Endothelial cell of umbilical vein (primary cell): Measurements from ENCODE around the gene FEN1. TPM values are rescaled to one million over a fixed set of nuclear protein-coding genes. Genes with fewer than 3 reads are reported as not detected.

Experiments used
- BruUV-seq: library from RNA; stranded (reverse); fragments of 400-500 nt; replicated peaks from 2 replicates; lab custom pipeline; 2021; lab: Mats Ljungman, UMichigan
- CTCF ChIA-PET: fragments of 300-600, 350-600 bp; sonication (Branson Sonifier 250); formaldehyde crosslinking; loops from one replicate; lab custom pipeline; 2021; ENCODE audit warnings: antibody characterized with exemption, inconsistent platforms; lab: Charles Lee
- POLR2A ChIA-PET: fragments of 300-600, 350-600 bp; sonication (Branson Sonifier 250); formaldehyde crosslinking; loops from one replicate; lab custom pipeline; 2021; ENCODE audit warnings: antibody characterized with exemption, inconsistent platforms; lab: Charles Lee
- DNase-seq: peaks from one replicate; pipeline ENCODE4 v3.0.0-alpha.2; 2011; ENCODE audit warnings: low read depth, low spot score
- FAIRE-seq: peaks from 2 replicates; lab custom pipeline; 2011; peaks lifted over from hg19 to GRCh38; lab: Jason Lieb, UNC
- H2AFZ ChIP-seq: 2 replicates; pipeline ENCODE4 v1.6.0; 2012; ENCODE audit warnings: low read depth, low read length, control low read depth, inconsistent platforms
- H3K27ac ChIP-seq: 2 replicates; pipeline ENCODE4 v1.5.1; 2011; ENCODE audit warnings: low read depth, mild to moderate bottlenecking, control low read depth, low read length, moderate library complexity; ENCODE audit not compliant: insufficient read depth
- H3K27me3 ChIP-seq, 2 experiments: 2 replicates each; pipeline versions ENCODE4 v1.6.0 to v1.6.1; 2011; ENCODE audit warnings: low read length in 2 of 2, mixed read lengths in 1 of 2; ENCODE audit not compliant: control insufficient read depth in 2 of 2, insufficient read depth in 2 of 2
- H3K36me3 ChIP-seq, 2 experiments: 2 replicates in 1 of 2; 3 replicates in 1 of 2; pipeline ENCODE4 v1.5.1; 2011; ENCODE audit warnings: low read length in 2 of 2, mild to moderate bottlenecking in 1 of 2, moderate library complexity in 1 of 2; ENCODE audit not compliant: control insufficient read depth in 2 of 2, insufficient read depth in 2 of 2; ENCODE audit errors: extremely low read depth in 1 of 2
- H3K4me1 ChIP-seq: 3 replicates; pipeline ENCODE4 v1.5.1; 2011; ENCODE audit warnings: mild to moderate bottlenecking, low read length; ENCODE audit not compliant: control insufficient read depth, insufficient read depth; ENCODE audit errors: extremely low read depth
- H3K4me2 ChIP-seq: 2 replicates; pipeline ENCODE4 v1.6.1; 2011; ENCODE audit warnings: low read length, control low read depth, mixed read lengths; ENCODE audit not compliant: insufficient read depth
- H3K4me3 ChIP-seq, 3 experiments: fragments of 200-600 bp in 1 of 3; sonication (generic), shearing (Covaris generic) in 1 of 3; replicated peaks in 1 of 3; 2 replicates each; pipeline ENCODE4 v1.5.1; 2011 to 2016; ENCODE audit warnings: control low read depth in 3 of 3, low read length in 3 of 3, mild to moderate bottlenecking in 2 of 3, inconsistent platforms in 1 of 3, low read depth in 1 of 3, moderate library complexity in 1 of 3; ENCODE audit not compliant: insufficient read depth in 1 of 3
- H3K79me2 ChIP-seq: 2 replicates; pipeline ENCODE4 v1.6.0; 2012; ENCODE audit warnings: low read length, inconsistent platforms; ENCODE audit not compliant: control insufficient read depth, insufficient read depth
- H3K9ac ChIP-seq: replicated peaks from 2 replicates; pipeline ENCODE3; 2011; ENCODE audit warnings: low read length, control low read depth; ENCODE audit not compliant: insufficient read depth; ENCODE audit errors: extremely low read depth
- H3K9me1 ChIP-seq: replicated peaks from 3 replicates; pipeline ENCODE4 v1.6.0; 2011; ENCODE audit warnings: mild to moderate bottlenecking, low read length; ENCODE audit not compliant: control insufficient read depth, insufficient read depth; ENCODE audit errors: extremely low read depth
- H3K9me3 ChIP-seq: replicated peaks from 2 replicates; pipeline ENCODE4 v1.5.1; 2012; ENCODE audit warnings: low read length, inconsistent platforms; ENCODE audit not compliant: control insufficient read depth, insufficient read depth
- H4K20me1 ChIP-seq: replicated peaks from 2 replicates; pipeline ENCODE3; 2011; ENCODE audit warnings: mild to moderate bottlenecking, low read length; ENCODE audit not compliant: control insufficient read depth, insufficient read depth; ENCODE audit errors: extremely low read depth
- CTCF ChIP-seq, 2 donors: IDR thresholded peaks; 1 replicate in 1 of 2; 2 replicates in 1 of 2; pipeline ENCODE4 v1.5.1; 2011; ENCODE audit warnings: low read length in 2 of 2, mild to moderate bottlenecking in 2 of 2, moderate library complexity in 2 of 2, control low read depth in 1 of 2, inconsistent platforms in 1 of 2, low read depth in 1 of 2; ENCODE audit not compliant: insufficient read depth in 1 of 2; ENCODE audit errors: extremely low read depth in 1 of 2
- MYC ChIP-seq: IDR thresholded peaks from one replicate; pipeline ENCODE4 v1.6.1; 2011; ENCODE audit warnings: mild to moderate bottlenecking, low read depth, low read length
- dilution Hi-C: fragments of 300-500 bp; cut with MboI; formaldehyde crosslinking; loops from one replicate; pipeline ENCODE4 v1.15.0; 2019; ENCODE audit warnings: low sequenced_read_pairs; ENCODE audit not compliant: extremely low pct_ligation_motif_present
- intact Hi-C: fragments of 100-400 bp; cut with micrococcal nuclease; formaldehyde crosslinking; loops from one replicate; pipeline ENCODE4 v1.10.0; 2022
- polyA plus RNA-seq, 4 experiments: library from polyadenylated mRNA; depleted of rRNA in 3 of 4; stranded (reverse) in 3 of 4; unstranded in 1 of 4; fragments of >200 nt; gene quantifications; 2 replicates each; pipeline versions ENCODE4 v1.2.1 to v1.2.3, GENCODE V29; 2011 to 2012; ENCODE audit warnings: missing spikeins in 1 of 4
- total RNA-seq: library from RNA; stranded (reverse); gene quantifications from 2 replicates; pipeline ENCODE4 v1.2.3, GENCODE V29; 2021

FEN1 gene
- total and polyA plus RNA-seq, 2 donors (not counting 3 experiments of a cell fraction or from before 2014, with no cell fraction given) = 29.3 to 60.5 TPM

DNA sequence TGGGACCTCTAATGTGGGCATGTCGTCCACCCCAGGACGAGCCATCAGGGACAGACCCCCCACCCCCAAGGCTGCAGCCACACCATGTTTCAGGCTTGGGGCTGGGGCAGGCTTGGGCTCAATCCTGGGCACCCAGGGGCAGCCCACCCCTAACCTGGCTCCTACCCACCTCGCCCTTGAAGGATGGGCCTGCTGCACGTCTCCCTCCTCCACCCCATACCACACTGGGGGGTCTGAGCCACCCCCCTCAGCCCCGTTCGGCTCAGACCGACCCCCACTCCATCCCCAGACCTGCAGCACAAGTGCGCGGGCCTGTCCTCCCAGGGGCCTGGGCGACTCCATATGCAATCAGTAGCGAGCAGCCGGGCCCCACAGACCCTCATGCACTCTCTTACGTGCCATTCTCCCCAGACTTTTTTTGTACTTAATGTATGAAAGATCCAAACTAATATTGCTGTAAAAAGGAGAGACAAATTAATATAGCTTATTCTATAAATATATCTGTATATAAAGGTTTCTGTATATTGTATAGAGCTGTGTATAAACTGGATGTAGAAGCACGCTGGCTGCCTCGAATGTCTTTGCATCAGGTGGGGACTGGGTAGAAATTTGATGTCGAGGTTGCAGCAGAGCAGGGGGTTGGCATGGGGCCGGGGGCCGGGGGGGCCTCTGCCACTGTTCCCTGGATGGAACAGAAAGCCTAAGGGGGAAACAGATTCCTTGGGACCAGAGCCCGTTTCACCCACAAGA is 46.1 kb upstream of the FEN1 start:
- no peaks in the 10 kb centered on the region for H3K36me3 ChIP-seq
- H3K27me3 ChIP-seq = no peaks in the 10 kb centered on the region
- no peak overlapping the region for H3K9ac ChIP-seq
- no peak overlapping the region for H2AFZ ChIP-seq
- intact Hi-C loops = loop anchor here (1.0 to 2.0 kb wide), 3 partner anchors 30 to 362 kb away; no protein-coding TSS in a partner anchor
- H3K27ac ChIP-seq = no peak overlapping the region
- no peaks in the 10 kb centered on the region for H3K9me1 ChIP-seq
- no peak overlapping the region for H3K4me3 ChIP-seq
- no TSS peak for BruUV-seq
- dilution Hi-C loops = no loop called here
- H3K4me1 ChIP-seq = no peaks in the 10 kb centered on the region
- no peaks in the 10 kb centered on the region for H3K9me3 ChIP-seq
- FAIRE-seq (no peak), DNase-seq (no peak)
- H3K4me2 ChIP-seq = no peak overlapping the region
- H3K79me2 ChIP-seq = no peaks in the 10 kb centered on the region
- CTCF ChIA-PET = interaction anchor here (0.7 to 5.4 kb wide), 15 partner anchors 11 to 366 kb away, joined by 3 to 91 read pairs (median 10); partner anchors contain the start of genes FEN1 and TMEM258
- POLR2A ChIA-PET = no interaction called here
- TF ChIP-seq MYC (no peak), CTCF (IDR thresholded peaks at IDR 0.05; ENCODE audit: extremely low read depth in 1 of 2, insufficient read depth in 1 of 2, low read depth in 1 of 2, low read length in 2 of 2) (no peak)
- no peaks in the 10 kb centered on the region for H4K20me1 ChIP-seq
